Ectodermal cell (in vitro differentiated cells): ENCODE results near the gene TIMM17A.
"Not testable (repeated sequence)": the region's sequence is repeated elsewhere in the genome, so short reads cannot be mapped to it uniquely, and the experiment has no call there.

Experiments
- H3K27ac ChIP-seq: 2 replicates; pipeline ENCODE4 v1.7.0; 2013; ENCODE audit warnings: mild to moderate bottlenecking, low read depth, low read length; ENCODE audit not compliant: insufficient read depth, poor library complexity, severe bottlenecking
- H3K27me3 ChIP-seq: 2 replicates; pipeline ENCODE4 v1.7.0; 2013; ENCODE audit warnings: mild to moderate bottlenecking, low read length; ENCODE audit not compliant: insufficient read depth, control insufficient read depth, poor library complexity, severe bottlenecking
- H3K36me3 ChIP-seq: one replicate; pipeline ENCODE4 v1.7.0; 2013; ENCODE audit warnings: low read length; ENCODE audit not compliant: control insufficient read depth, insufficient read depth
- H3K4me1 ChIP-seq: one replicate; pipeline ENCODE4 v1.7.0; 2013; ENCODE audit warnings: low read length; ENCODE audit not compliant: control insufficient read depth, insufficient read depth
- H3K4me3 ChIP-seq: 2 replicates; pipeline ENCODE4 v1.7.0; 2013; ENCODE audit warnings: low read depth, low read length, control low read depth; ENCODE audit not compliant: insufficient read depth
- H3K9me3 ChIP-seq: 2 replicates; pipeline ENCODE4 v1.7.0; 2013; ENCODE audit warnings: mild to moderate bottlenecking, low read length, moderate library complexity; ENCODE audit not compliant: control insufficient read depth
- WGBS, 2 experiments: methylation state at CpG; one replicate each; pipeline ENCODE4 v1.1.7; 2013; ENCODE audit warnings: missing lambda C conversion rate in 2 of 2; 5-methylcytosine and 5-hydroxymethylcytosine counted together

TIMM17A gene

GRCh38 chr1:201939574-201939973 is 15.7 kb upstream of the TIMM17A start:
- Histone ChIP-seq H3K4me3 (no peak overlapping the region), H3K27ac (no peak overlapping the region), H3K4me1 (peaks cover 29% of the 10 kb centered on the region), H3K36me3 (no peaks in the 10 kb centered on the region), H3K9me3 (no peaks in the 10 kb centered on the region), H3K27me3 (no peaks in the 10 kb centered on the region)
- 94 to 95% methylated on average over 5 of the region's 5 CpGs for WGBS, 2 experiments

GRCh38 chr1:201940316-201940715 is 15.0 kb upstream of the TIMM17A start:
- not testable (repeated sequence) for H3K27me3 ChIP-seq, H3K36me3 ChIP-seq, H3K9me3 ChIP-seq, H3K27ac ChIP-seq, H3K4me3 ChIP-seq
- H3K4me1 ChIP-seq, result peaks cover 32% of the 10 kb centered on the region
- WGBS, 2 experiments, result 93% methylated on average over 9 to 10 of the region's 10 CpGs

GRCh38 chr1:201941420-201942128 is 13.7 kb upstream of the TIMM17A start:
- no peaks in the 10 kb centered on the region for H3K36me3 ChIP-seq
- H3K4me3 ChIP-seq, result peak overlapping the region; percentile 8
- peaks cover 41% of the 10 kb centered on the region for H3K4me1 ChIP-seq
- 6 to 12% methylated on average over 18 of the region's 18 CpGs for WGBS, 2 experiments
- H3K27me3 ChIP-seq, result peaks cover under 1% of the 10 kb centered on the region
- no peaks in the 10 kb centered on the region for H3K9me3 ChIP-seq
- peak overlapping the region; percentile 87 for H3K27ac ChIP-seq

- 79 to 93% methylated on average over 1 of the region's 1 CpG for WGBS, 2 experiments
- Histone ChIP-seq H3K27ac (peak overlapping the region; percentile 87), H3K36me3 (no peaks in the 10 kb centered on the region), H3K9me3 (no peaks in the 10 kb centered on the region), H3K4me3 (no peak overlapping the region), H3K27me3 (peaks cover 6% of the 10 kb centered on the region), H3K4me1 (peaks cover 47% of the 10 kb centered on the region)
These were observed 13.2 kb upstream of the TIMM17A start for GRCh38 chr1:201942129-201942495.

GRCh38 chr1:201944002-201944401 is 11.3 kb upstream of the TIMM17A start:
- Histone ChIP-seq H3K4me3 (no peak overlapping the region), H3K4me1 (peaks cover 42% of the 10 kb centered on the region), H3K9me3 (no peaks in the 10 kb centered on the region), H3K36me3 (no peaks in the 10 kb centered on the region), H3K27me3 (peaks cover 17% of the 10 kb centered on the region), H3K27ac (no peak overlapping the region)
- WGBS, 2 experiments, result 89% methylated on average over 6 of the region's 6 CpGs

- no peak overlapping the region for H3K27ac ChIP-seq
- no peaks in the 10 kb centered on the region for H3K36me3 ChIP-seq
- 54 to 60% methylated on average over 2 of the region's 3 CpGs for WGBS, 2 experiments
- H3K4me1 ChIP-seq, result peaks cover 38% of the 10 kb centered on the region
- H3K4me3 ChIP-seq, result no peak overlapping the region
- peaks cover 17% of the 10 kb centered on the region for H3K27me3 ChIP-seq
- H3K9me3 ChIP-seq, result no peaks in the 10 kb centered on the region
These were observed 10.7 kb upstream of the TIMM17A start for GRCh38 chr1:201944639-201945038.

- H3K9me3 ChIP-seq, result no peaks in the 10 kb centered on the region
- 44 to 45% methylated on average over 4 of the region's 4 CpGs for WGBS, 2 experiments
- no peaks in the 10 kb centered on the region for H3K36me3 ChIP-seq
- H3K4me3 ChIP-seq, result peak overlapping the region; percentile 32
- H3K4me1 ChIP-seq, result peaks cover 36% of the 10 kb centered on the region
- peaks cover 17% of the 10 kb centered on the region for H3K27me3 ChIP-seq
- H3K27ac ChIP-seq, result no peak overlapping the region
These were observed 10.1 kb upstream of the TIMM17A start for GRCh38 chr1:201945157-201945556.

GRCh38 chr1:201945863-201946223 is 9.5 kb upstream of the TIMM17A start:
- Histone ChIP-seq H3K27me3 (peaks cover 17% of the 10 kb centered on the region), H3K9me3 (no peaks in the 10 kb centered on the region), H3K4me1 (peaks cover 36% of the 10 kb centered on the region), H3K36me3 (no peaks in the 10 kb centered on the region), H3K27ac (no peak overlapping the region), H3K4me3 (peak overlapping the region; percentile 32)
- WGBS, 2 experiments, result 55 to 58% methylated on average over 10 of the region's 10 CpGs

GRCh38 chr1:201946224-201946908 is 8.9 kb upstream of the TIMM17A start, which contains the start of gene LMOD1:
Gene LMOD1 (minus strand): TSS chr1:201946548. CDS start chr1:201946340, 208 bp downstream.
- Histone ChIP-seq H3K36me3 (no peaks in the 10 kb centered on the region), H3K27me3 (peaks cover 17% of the 10 kb centered on the region)
- WGBS, 2 experiments, result 6 to 7% methylated on average over 28 of the region's 28 CpGs

GRCh38 chr1:201947697-201948008 is 7.7 kb upstream of the TIMM17A start:
- 83 to 86% methylated on average over 3 of the region's 3 CpGs for WGBS, 2 experiments

More at GRCh38 chr1:201946224-201946908, 8.9 kb upstream of the TIMM17A start, which contains the start of gene LMOD1:
- no peak within 1 kb of the TSS for H3K27ac ChIP-seq
- H3K9me3 ChIP-seq, result no peaks in the 10 kb centered on the region
- peaks cover 34% of the 10 kb centered on the region for H3K4me1 ChIP-seq
- peak within 1 kb of the TSS; percentile 32 for H3K4me3 ChIP-seq

More at GRCh38 chr1:201947697-201948008, 7.7 kb upstream of the TIMM17A start:
- peaks cover 25% of the 10 kb centered on the region for H3K4me1 ChIP-seq
- H3K9me3 ChIP-seq, result no peaks in the 10 kb centered on the region
- H3K27me3 ChIP-seq, result peaks cover 17% of the 10 kb centered on the region
- no peaks in the 10 kb centered on the region for H3K36me3 ChIP-seq
- no peak overlapping the region for H3K4me3 ChIP-seq
- no peak overlapping the region for H3K27ac ChIP-seq
